ENCODE results near the gene PAPPA2.
"Not testable (repeated sequence)": the region's sequence is repeated elsewhere in the genome, so short reads cannot be mapped to it uniquely, and the experiment has no call there.

PAPPA2 gene, protein sequence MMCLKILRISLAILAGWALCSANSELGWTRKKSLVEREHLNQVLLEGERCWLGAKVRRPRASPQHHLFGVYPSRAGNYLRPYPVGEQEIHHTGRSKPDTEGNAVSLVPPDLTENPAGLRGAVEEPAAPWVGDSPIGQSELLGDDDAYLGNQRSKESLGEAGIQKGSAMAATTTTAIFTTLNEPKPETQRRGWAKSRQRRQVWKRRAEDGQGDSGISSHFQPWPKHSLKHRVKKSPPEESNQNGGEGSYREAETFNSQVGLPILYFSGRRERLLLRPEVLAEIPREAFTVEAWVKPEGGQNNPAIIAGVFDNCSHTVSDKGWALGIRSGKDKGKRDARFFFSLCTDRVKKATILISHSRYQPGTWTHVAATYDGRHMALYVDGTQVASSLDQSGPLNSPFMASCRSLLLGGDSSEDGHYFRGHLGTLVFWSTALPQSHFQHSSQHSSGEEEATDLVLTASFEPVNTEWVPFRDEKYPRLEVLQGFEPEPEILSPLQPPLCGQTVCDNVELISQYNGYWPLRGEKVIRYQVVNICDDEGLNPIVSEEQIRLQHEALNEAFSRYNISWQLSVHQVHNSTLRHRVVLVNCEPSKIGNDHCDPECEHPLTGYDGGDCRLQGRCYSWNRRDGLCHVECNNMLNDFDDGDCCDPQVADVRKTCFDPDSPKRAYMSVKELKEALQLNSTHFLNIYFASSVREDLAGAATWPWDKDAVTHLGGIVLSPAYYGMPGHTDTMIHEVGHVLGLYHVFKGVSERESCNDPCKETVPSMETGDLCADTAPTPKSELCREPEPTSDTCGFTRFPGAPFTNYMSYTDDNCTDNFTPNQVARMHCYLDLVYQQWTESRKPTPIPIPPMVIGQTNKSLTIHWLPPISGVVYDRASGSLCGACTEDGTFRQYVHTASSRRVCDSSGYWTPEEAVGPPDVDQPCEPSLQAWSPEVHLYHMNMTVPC (N-terminal part only)

DNA sequence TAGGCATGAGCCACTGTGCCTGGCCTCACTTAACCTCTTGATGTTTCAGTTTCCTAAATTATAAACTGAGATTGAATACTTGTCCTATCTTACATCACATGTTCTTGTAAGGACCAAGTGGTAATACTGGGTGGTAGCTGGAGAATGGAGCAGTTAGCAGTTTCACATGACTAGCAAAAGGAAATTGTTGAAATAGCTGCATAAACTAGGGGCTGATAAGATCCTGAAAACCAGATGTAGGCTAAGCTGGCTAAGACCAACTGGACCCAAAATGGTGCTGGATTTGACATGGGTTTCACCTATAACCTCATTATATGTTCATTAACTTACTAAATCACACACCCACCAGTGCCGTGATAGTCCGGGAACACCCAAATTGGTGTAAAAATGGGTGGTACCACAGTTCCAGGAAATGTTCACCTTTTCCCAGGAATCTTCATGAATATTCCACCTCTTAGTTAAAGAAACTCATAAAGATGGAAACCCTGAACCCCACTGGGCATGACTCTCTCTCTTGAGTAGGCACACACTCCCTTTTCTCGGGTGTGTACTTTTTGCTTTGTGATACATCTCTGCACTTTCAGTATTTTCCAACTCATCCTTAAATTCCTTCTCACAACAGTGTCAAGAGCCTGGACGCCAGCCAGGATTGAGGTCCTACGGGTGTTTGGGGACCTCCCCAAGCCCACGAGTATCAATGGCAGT, at the start of gene PAPPA2:
TSS of gene PAPPA2 (plus strand) at position 502 of the 705 bp plus-strand sequence. CDS start 93,148 bp downstream, outside the sequence.
- no peak for DNase-seq

DNA sequence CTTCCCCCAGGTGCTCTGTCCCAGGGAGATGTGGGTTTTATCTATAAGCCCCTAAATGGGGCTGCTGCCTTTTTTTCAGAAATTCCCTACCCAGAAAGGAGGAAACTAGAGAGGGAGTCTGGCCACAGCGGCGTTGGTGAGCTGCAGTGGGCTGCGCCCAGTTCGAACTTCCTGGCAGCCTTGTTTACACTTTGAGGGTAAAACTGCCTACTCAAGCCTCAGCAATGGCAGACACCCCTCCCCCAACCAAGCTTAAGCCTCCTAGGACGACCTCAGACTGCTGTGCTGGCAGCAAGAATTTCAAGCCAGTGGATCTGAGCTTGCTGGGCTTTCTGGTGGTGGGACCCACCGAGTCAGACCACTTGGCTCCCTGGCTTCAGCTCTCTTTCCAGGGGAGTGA, 46.2 kb upstream of the PAPPA2 start:
- DNase-seq, result peak; percentile 4

DNA sequence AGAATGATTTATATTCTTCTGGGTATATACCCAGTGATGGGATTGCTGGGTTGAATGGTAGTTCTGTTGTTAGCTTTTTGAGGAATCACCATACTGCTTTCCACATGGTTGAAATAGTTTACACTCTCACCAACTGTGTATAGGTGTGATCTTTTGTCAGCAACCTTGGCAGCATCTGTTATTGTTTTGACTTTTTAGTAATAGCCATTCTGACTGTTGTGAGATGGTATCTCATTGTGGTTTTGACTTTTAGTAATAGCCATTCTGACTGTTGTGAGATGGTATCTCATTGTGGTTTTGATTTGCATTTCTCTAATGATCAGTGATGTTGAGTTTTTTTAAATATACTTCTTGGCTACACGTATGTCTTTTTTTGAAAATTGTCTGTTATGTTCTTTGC, 43.4 kb upstream of the PAPPA2 start:
- not testable (repeated sequence) for DNase-seq

DNA sequence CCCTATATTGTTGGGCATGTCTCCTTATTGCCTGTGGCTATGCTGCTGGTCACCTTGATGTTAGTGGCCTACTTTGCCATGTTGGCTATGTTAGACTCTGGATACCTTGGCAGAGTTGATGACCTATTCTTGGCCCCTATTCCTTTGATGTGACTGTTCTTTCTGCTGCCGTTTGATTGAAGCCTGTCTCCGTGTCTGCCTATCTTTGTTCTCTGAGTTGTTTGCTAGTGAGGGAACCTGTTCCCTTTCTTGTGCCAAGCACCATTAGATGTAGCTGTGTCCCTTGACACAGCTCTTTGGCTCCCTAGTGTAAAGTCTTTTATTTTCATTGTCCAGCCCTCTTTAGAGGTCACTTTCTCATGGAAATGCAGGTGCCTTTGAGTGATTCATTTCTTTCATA, 28.7 kb upstream of the PAPPA2 start:
- no peak for DNase-seq

DNA sequence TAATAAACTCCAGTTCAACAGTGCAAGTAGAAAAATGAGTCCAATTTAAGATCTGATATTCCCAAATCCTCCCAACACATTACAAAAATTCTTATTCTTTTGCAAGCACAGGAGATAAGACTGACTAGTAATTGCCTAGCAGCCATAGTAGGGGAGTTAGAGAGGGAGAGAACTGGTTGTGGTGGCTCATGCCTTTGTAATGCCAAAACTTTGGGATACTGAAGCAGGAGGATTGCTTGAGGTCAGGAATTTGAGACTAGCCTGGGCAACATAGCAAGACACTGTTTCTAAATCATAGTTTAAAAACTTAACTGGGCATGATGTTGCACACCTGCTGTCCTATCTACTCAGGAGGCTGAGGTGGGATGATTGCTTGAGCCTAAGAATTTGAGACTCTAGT, 26.7 kb upstream of the PAPPA2 start:
- DNase-seq, result no peak

DNA sequence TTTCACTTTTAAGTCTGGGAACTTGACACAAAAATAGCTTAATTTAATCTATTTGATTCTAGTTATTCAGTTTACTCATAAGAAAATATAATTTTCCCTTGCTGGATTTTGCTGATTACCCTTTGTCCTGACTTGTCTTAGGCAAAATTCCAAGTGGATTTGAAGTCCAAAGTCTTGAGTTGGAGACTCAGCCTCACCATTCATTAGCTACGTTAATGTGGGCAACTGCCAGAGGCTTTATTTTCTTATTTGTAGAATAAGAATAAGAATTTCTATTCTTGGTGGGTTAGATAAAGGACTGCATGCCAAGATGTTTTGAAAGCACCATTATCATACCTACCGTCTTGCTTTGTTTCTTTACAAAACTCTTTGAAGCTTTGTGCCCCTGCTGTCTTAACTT, 22.8 kb upstream of the PAPPA2 start:
- no peak for DNase-seq

DNA sequence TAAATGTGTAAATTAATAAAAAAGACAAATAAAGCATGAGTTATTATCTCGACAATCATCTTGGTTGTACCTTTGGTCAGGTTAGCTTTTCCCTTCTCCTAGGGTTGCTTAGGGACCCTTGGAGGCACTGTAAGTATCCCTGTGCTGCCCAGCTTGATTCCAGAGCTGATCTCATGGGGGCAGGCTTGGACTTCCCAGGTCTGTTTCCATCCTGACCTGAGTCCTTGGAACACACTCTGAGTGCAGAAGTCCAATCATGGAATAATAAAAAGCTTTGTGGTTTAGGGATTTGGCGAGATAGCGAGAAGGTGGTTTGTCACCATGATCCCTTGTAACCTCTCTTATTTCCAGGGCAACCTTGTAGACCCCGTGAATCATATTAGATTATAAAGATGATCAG, 18.7 kb upstream of the PAPPA2 start:
- no peak for DNase-seq

DNA sequence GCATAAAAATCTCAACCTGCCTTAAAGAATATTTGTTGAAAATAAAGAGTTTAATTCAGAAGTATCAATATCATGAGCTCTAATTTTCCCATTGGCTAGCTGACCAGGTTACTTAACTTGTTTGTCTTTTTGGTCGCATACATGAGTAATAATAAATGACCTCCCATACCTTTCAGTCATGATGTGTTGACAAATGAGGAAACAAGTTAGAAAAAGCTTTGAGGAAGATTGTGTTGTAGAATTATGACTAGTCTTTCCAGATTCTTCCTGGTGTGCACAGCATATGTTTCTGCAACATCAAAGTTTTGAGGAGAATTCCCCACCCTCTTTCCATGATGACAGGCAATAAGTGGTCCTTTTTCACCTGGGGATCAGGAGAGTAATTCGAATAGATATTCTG, 17.6 kb upstream of the PAPPA2 start:
- DNase-seq, result no peak

DNA sequence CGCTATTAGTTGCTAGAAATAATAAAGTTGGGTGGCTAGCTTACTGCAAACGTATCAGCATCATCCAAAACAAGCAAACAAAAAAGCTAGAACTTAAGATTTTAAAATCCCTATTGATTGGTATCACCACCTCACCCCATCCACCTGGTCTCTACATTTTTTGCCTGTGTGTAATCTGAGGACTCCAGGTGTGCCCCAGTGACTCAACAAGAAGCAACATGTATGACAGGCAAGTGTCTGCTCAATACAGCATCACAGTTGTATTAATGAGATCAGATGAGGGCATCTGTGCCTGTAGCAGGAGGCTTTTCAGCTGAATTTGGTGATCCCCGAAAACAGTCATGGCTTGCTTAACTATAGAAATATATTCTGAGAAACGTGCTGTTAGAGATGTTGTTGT, 14.6 kb upstream of the PAPPA2 start:
- no peak for DNase-seq

DNA sequence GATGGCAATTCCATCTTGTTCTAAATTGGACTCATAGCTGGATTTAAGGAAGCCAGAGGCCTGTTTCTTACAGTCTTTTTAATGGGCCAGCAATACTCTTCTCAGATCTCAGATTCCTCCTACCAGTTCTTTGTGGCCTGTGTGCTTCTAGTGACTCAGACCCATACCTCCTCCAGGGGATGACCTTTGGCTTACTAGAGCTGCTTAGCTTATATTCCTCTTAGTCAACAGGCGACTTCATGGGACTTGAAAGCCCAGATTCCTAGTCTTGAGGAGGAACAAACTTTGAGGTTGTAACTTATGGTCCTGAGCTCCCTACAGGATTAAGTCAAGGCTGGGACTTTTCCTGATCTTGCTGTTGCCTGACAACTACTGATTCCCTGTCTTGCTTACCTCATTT, 12.4 kb upstream of the PAPPA2 start:
- DNase-seq, result no peak

DNA sequence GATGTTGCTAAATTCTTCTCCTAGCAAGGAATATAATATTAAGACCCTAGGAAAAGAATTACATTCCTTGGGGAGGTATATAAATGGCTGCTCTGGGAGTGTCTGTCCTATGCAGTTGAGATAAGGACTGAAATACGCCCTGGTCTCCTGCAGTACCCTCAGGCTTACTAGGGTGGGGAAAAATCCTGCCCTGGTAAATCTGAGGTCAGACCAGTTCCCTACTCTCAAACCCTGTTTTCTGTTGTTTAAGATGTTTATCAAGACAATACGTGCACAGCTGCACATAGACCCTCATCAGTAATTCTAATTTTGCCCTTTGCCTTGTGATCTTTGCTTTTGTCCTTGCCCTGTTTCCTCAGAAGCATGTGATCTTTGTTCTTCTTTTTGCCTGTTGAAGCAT, 11.2 kb upstream of the PAPPA2 start:
- DNase-seq, result not testable (repeated sequence)

DNA sequence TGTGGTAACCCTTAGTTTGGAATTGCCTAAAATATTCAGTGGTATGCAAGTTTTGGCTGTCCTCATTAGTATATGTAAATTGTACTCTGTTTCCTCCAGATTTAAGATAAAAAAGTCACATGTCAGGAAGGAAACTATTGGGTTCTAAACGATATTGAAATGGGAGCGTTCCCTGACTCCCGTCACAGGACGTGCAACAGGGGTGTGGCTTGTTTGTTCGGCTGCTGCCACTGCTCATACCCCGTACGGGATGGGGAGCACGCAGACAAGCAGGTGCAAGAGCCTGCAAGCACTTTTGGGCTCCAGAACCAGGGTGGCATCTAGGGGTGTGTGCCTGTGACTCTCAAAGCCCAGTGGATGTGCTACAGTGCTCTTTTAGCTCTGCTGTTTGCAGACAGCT, 6.2 kb upstream of the PAPPA2 start:
- DNase-seq, result no peak

DNA sequence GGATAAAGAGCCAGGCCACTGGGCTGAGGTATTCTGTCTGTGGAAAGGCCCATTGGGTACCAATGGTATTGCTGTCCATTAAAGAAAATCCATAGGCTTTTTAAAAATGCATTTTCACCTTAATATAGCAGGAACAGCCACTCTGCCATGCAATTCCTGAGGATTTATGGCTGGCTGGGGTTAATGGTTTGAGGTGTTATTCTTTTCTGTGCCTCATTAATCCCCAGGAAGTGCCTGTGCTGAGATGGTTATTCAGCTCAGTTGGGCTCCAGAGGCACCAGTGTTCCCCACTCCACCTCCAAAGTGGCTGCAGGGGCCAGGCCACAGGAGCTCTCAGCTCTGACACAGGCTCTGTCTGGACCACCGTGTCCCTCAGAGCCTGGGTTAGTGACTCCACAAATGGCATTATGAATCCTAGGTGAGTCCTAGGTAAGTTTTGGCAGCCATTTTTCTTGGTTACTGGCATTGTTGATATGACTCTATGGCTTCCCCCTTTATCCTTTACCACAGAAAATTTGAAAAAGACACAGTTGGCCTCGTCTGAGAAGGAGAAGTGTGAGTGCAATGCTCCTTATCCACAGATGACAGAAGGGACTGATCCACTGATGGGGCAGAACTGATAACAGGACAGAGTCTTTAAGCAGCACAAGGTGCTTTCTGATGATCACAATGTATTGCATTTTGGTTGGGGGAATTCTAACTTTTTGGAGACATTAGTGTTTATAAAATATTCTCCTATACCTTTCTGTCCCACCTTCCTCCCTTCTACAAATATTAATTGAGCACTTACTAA, 2.2 kb upstream of the PAPPA2 start:
- DNase-seq, result no peak

DNA sequence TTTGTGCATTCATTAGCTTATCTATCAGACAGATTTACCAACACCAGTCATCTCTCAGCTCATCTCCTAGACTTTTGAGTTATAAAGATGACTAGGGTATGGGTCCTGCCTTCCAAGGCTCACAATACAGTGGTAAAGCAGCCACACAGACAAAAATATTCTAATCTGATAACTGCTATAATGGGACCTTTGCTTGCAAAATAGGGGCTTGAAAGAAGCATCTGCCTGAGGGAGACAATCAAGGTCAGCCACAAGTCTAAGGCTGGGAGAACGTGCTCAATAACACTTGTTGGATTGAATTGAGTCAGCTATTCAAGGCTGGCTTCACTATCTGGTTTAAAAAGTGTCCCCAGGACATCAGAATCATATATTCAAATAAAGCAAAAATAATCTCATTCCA, 1.4 kb upstream of the PAPPA2 start:
- no peak for DNase-seq

DNA sequence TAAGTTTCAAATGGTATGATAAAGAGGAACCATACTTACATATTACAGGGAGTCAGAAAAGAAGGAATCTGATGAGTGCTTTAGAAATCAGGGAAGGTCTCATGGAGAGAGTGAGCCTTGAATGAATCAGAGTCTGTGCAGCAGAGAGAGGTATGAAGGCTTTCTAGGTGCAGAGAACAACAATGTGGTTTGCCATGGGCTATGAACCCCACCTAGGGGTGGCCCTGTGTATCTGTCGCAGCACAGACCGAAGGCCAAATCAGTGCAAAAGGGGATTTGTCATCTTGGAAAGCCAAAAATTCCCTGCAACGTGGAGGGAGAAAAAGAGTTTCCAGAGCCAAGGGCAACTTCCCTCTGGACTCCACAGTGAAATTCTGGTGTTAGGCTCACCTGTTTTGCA, 3.5 kb downstream of the PAPPA2 start:
- DNase-seq, result no peak

DNA sequence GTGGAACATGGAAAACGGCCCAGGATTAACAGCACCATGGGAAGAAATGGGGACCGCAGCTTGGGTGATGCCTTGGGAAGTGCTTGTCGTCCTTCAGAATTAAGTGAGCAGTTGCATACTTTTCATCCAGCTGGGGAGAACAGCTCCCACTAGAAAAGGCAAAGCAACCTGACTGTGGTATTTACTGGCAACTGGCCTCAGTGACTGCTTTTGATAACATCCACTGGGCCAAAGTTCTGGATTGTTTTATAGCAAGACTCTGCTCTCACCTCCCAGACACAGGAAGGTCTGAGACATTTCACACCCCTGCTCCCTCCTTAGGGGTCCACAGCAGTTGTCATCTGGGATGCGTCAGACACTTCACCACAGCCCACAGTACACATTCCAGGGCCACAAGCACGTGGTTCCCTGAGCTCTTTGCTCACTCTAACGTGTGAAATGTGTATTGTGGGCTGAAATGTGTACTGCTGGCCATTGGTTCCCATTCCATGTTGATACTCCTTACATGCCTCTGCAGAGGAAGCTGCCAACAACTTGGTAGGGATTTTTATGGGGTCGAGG, 6.6 kb downstream of the PAPPA2 start:
- DNase-seq, result no peak

DNA sequence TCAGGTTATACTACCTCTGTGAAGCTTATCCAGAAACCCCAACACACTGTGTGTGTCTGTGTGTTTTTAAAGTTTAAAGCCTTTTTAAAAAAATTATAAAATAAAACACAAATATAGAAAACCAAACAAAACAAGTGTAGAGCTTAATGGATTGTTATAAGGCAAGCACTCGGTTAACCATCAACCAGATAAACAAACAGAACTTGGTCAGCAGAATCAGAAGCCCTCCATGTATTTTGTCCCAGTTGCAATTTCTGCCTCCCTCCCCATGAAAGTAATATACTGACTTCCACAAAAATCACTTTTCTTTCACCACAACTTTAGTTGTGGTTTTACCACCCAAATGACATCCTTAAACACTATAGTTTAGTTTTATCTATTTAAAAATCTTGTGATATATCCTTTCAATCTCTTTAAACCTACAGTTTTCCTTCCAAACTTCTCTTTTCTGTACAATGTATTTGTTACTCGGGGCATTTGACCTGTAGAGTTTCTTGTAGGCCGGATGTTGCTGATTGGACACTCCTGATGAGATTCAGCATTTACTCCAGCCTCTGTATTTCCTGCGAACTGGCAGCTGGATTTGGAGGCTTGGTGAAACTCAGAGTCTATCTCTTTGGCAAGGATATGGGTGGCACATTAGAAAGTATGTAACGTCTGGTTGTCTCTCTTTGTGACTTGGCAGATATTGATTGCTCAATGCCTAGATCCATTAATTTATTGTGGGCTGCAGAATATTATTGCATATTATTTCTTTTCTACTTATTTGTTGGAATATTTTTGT, 8.6 kb downstream of the PAPPA2 start:
- no peak for DNase-seq

DNA sequence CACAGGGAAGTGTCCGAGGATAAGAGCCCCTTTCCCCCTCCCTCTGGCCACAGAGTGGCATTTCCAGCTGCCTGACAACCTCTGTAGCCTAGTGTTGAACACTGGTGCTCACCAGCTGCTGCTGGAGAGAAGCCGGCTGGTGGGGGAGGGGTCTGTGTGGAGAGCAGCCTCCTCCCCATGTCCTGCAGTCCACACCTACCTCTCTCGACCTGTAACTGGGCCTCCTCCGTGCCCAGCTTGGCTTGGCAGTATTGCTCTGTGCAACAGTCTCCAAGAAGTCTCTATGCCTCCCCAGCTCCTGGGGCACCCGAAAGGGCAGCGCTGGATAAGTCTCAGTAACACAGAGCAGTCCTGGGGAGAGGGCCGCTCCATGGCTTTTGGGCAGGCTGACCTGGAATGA, 17.0 kb downstream of the PAPPA2 start:
- DNase-seq, result peak; percentile 65

DNA sequence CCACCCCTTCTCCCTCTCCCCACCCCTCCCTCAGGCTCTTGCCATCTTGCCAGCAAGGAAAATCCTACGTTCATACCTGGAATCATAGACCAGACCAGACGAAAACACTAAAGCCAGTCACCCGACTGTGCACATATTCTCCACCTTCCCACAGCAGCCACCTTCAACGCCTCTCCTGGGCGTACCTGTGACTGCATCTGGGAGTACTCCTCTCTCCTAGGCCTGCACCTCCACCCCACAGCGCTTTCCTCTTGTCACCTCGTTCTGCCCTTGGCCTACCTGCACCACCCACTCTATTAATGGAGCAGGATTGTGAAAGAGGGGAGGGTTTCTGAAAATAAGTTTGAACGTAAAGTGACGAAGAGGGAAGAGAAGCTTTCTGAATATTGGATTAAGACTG, 17.8 kb downstream of the PAPPA2 start:
- DNase-seq, result no peak

DNA sequence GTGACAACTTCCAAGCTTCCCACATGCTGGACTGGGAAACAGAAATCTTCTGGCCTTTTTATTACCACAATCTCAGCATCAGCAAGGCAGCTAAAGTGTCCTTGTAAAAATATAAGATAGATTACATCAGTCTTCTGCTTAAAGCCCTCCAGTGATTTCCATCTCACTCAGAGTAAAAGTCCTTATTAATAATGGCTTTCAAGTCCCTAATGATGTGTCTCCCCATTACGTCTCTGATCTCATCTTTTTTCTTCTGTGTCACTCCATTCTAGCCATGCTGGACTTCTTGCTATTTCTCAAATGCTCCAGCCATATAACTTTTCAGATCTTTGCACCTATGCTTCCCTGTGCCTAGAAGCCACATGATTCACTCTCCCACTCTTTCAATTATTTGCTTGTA, 22.1 kb downstream of the PAPPA2 start:
- DNase-seq, result no peak

DNA sequence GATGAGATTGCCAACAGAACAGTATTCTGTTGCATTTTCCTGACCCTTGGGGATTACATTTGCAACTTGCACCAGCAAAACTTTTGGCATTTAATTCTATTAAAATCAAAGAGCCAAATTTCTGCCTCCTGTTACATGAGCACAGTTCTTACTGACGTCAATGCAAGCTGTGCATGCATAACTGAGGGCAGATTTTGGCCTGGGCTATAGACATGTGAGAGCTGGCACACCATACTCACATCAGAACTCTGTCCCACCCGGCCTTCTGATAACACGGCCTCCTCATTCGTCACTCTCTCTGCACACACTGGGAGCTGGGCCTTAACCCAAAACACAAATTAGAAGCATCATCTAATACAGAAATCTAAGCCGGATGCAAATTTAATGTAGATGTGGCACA, 31.5 kb downstream of the PAPPA2 start:
- no peak for DNase-seq
